H1 (cell line): ENCODE results near the gene CALY. TPM values are rescaled to one million over a fixed set of nuclear protein-coding genes. Genes with fewer than 3 reads are reported as not detected.

ENCODE experiments used
- PHF8 ChIP-seq: fragments of 200-600 bp; sonication (generic); conservative IDR thresholded peaks from 2 replicates; pipeline ENCODE4 v1.7.1; 2012; ENCODE audit warnings: low read depth, mild to moderate bottlenecking, inconsistent platforms, low read length, moderate library complexity
- TBP ChIP-seq: IDR thresholded peaks from 2 replicates; pipeline ENCODE4 v1.6.1; 2011; ENCODE audit warnings: low read depth, low read length, improper control_type of control experiment
- polyA plus RNA-seq, 7 experiments: library from polyadenylated mRNA; depleted of rRNA in 3 of 7; stranded (reverse) in 5 of 7; unstranded in 2 of 7; fragments of >200 nt in 5 of 7; fragments of 200-250 nt in 2 of 7; gene quantifications; 1 replicate in 5 of 7; 2 replicates in 1 of 7; 4 replicates in 1 of 7; pipeline versions ENCODE4 v1.2.1 to v1.2.3, GENCODE V29; 2011 to 2013; ENCODE audit warnings: missing spikeins in 2 of 7, mixed read lengths in 2 of 7
- total RNA-seq: library from RNA; stranded (reverse); fragmentation: NEBNext Ultra II Directional; extraction: Animal tissue kit (Norgen Biotek cat#: 25700); gene quantifications from 2 replicates; pipeline ENCODE4 v1.2.1, GENCODE V29; 2021

The CALY gene
- total and polyA plus RNA-seq, 2 of the 8 experiments (the other 6 are each of a cell fraction or from before 2014, with no cell fraction given) = 1.3 to 1.5 TPM

GRCh38 chr10:133379152-133379800 lies 42.6 kb upstream of the CALY start, which contains the start of gene PAOX (continued):
- TF ChIP-seq TBP = peak; percentile 30; the same call in 1 of the 2 replicates
- TF ChIP-seq PHF8 = 0 out of 2 replicates have a peak, but pooled peaks have one; percentile 44
